HL-60 (cell line): Measurements from ENCODE around the gene COL5A2.

Experiments used
- DNase-seq, 2 experiments: peaks; one replicate each; pipeline ENCODE4 v3.0.0-alpha.2; 2010 to 2020; ENCODE audit warnings: low read depth in 1 of 2, low spot score in 1 of 2
- H3K27ac ChIP-seq: fragments of 250-450 bp; sonication (Bioruptor Pico); replicated peaks from 2 replicates; pipeline ENCODE4 v1.5.1; 2020; ENCODE audit warnings: mild to moderate bottlenecking, moderate library complexity
- H3K27me3 ChIP-seq: fragments of 250-450 bp; sonication (Bioruptor Pico); 2 replicates; pipeline ENCODE4 v1.5.1; 2021; ENCODE audit warnings: mild to moderate bottlenecking, moderate library complexity; ENCODE audit not compliant: insufficient read depth, poor library complexity, severe bottlenecking
- H3K4me3 ChIP-seq: replicated peaks from 2 replicates; pipeline ENCODE4 v1.5.1; 2011; ENCODE audit warnings: mild to moderate bottlenecking, control low read depth, low read length; ENCODE audit not compliant: insufficient read depth
- GABPA ChIP-seq: IDR thresholded peaks from 2 replicates; pipeline ENCODE4 v1.6.1; 2012; ENCODE audit warnings: low read depth
- POLR2AphosphoS5 ChIP-seq: IDR thresholded peaks from 2 replicates; pipeline ENCODE4 v1.6.1; 2012; ENCODE audit warnings: low read depth
- REST ChIP-seq: IDR thresholded peaks from 2 replicates; pipeline ENCODE4 v1.6.1; 2012; ENCODE audit warnings: low read depth; ENCODE audit not compliant: insufficient replicate concordance
- SPI1 ChIP-seq: IDR thresholded peaks from 2 replicates; pipeline ENCODE4 v1.6.1; 2012; ENCODE audit warnings: low read depth, mild to moderate bottlenecking, borderline replicate concordance
- TF ChIP-seq, protein P1 (sequence below): IDR thresholded peaks from one replicate; pipeline ENCODE4 v1.5.1; 2011; ENCODE audit warnings: low read length, control low read depth, inconsistent platforms; ENCODE audit not compliant: insufficient read depth

COL5A2 gene

GRCh38 chr2:189178726-189179569 is 613 bp downstream of the COL5A2 start:
- TF ChIP-seq GABPA, result no peak
- TF ChIP-seq REST, result no peak
- no peak for TF ChIP-seq POLR2AphosphoS5
- TF ChIP-seq SPI1, result no peak
- TF ChIP-seq, protein P1, sequence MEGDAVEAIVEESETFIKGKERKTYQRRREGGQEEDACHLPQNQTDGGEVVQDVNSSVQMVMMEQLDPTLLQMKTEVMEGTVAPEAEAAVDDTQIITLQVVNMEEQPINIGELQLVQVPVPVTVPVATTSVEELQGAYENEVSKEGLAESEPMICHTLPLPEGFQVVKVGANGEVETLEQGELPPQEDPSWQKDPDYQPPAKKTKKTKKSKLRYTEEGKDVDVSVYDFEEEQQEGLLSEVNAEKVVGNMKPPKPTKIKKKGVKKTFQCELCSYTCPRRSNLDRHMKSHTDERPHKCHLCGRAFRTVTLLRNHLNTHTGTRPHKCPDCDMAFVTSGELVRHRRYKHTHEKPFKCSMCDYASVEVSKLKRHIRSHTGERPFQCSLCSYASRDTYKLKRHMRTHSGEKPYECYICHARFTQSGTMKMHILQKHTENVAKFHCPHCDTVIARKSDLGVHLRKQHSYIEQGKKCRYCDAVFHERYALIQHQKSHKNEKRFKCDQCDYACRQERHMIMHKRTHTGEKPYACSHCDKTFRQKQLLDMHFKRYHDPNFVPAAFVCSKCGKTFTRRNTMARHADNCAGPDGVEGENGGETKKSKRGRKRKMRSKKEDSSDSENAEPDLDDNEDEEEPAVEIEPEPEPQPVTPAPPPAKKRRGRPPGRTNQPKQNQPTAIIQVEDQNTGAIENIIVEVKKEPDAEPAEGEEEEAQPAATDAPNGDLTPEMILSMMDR, result no peak
- DNase-seq, result no peak

GRCh38 chr2:189178054-189178453 is 1.5 kb downstream of the COL5A2 start:
- TF ChIP-seq, protein P1, result no peak
- no peak overlapping the region for H3K4me3 ChIP-seq
- H3K27ac ChIP-seq, result no peak overlapping the region
- DNase-seq, result no peak
- peaks cover 2% of the 10 kb centered on the region for H3K27me3 ChIP-seq

More at GRCh38 chr2:189178726-189179569, 613 bp downstream of the COL5A2 start:
- H3K4me3 ChIP-seq, result no peak overlapping the region
- peaks cover 2% of the 10 kb centered on the region for H3K27me3 ChIP-seq
- H3K27ac ChIP-seq, result no peak overlapping the region

- Histone ChIP-seq H3K27me3 (peaks cover 2% of the 10 kb centered on the region), H3K27ac (no peak overlapping the region), H3K4me3 (no peak overlapping the region)
- TF ChIP-seq SPI1 (no peak), REST (no peak), GABPA (no peak), POLR2AphosphoS5 (no peak)
- TF ChIP-seq, protein P1, result no peak
- DNase-seq, result no peak
Observed at GRCh38 chr2:189177251-189177840, 2.2 kb downstream of the COL5A2 start.

DNA sequence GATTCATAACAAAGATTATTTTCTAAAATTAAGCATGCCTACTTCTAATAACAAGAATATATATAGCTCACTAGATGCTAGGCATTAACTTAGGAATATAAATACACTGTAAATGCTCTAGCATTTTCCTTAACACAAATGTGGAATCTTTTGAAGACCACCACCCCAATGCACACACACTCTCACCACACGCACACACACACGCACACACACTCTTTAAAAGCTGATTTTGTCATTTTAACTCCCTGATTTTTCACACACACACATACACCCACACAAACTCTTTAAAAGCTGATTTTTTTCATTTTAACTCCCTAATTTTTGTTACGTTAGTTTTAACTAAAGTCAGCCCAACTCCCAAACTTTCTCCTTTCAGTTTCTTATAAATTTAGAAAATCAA is 3.0 kb downstream of the COL5A2 start:
- Histone ChIP-seq H3K27ac (no peak overlapping the region), H3K4me3 (no peak overlapping the region), H3K27me3 (peaks cover 2% of the 10 kb centered on the region)
- no peak for DNase-seq
- TF ChIP-seq POLR2AphosphoS5 (no peak), GABPA (no peak), SPI1 (no peak), REST (no peak)
- TF ChIP-seq, protein P1, result no peak
